K562 (cell line): Measurements from ENCODE around the gene SECISBP2. TPM values are rescaled to one million over a fixed set of nuclear protein-coding genes. Genes with fewer than 3 reads are reported as not detected.

Experiments
- ATAC-seq: fragments of 200-7000 bp; cut with Tn5 transposase; 3 replicates; pipeline ENCODE4 v1.9.1; 2020; ENCODE audit warnings: moderate library complexity
- BruUV-seq: library from RNA; stranded (reverse); fragments of 400-500 nt; replicated peaks from 2 replicates; lab custom pipeline; 2021; lab: Mats Ljungman, UMichigan
- CTCF ChIA-PET: fragments of 300-600 bp; formaldehyde crosslinking; extraction: SDS; loops from one replicate; lab custom pipeline; 2021; ENCODE audit warnings: low intra/inter-chr PET ratio; lab: Yijun Ruan, JAX
- POLR2A ChIA-PET: fragments of 300-600, 350-650 bp; sonication (Branson Sonifier 250); formaldehyde crosslinking; extraction: SDS; loops from one replicate; lab custom pipeline; 2021; ENCODE audit warnings: antibody characterized with exemption, inconsistent platforms; lab: Yijun Ruan, JAX
- DNase-seq, 4 experiments: peaks; one replicate each; pipeline versions ENCODE4 v3.0.0 to v3.0.0-alpha.2; 2011 to 2018; ENCODE audit warnings: low spot score in 3 of 4, mixed read lengths in 3 of 4; ENCODE audit errors: extremely low read depth in 1 of 4
- FAIRE-seq: peaks from 2 replicates; lab custom pipeline; 2011; peaks lifted over from hg19 to GRCh38; lab: Jason Lieb, UNC
- H2AFZ ChIP-seq: 2 replicates; pipeline ENCODE4 v1.6.0; 2011; ENCODE audit warnings: low read depth, low read length, control low read depth, inconsistent platforms
- H3K27ac ChIP-seq: fragments of 200-600 bp; 3 replicates; pipeline ENCODE4 v1.8.0; 2011; ENCODE audit warnings: low read depth, mild to moderate bottlenecking, control low read depth, inconsistent platforms, low read length, moderate library complexity, mixed read lengths; ENCODE audit errors: extremely low read depth
- H3K27me3 ChIP-seq, 2 experiments: fragments of 300-600 bp in 1 of 2; 2 replicates in 1 of 2; 3 replicates in 1 of 2; pipeline versions ENCODE4 v1.6.0 to v1.8.0; 2011; ENCODE audit warnings: inconsistent platforms in 2 of 2, low read length in 2 of 2, mild to moderate bottlenecking in 1 of 2, mixed read lengths in 1 of 2, moderate library complexity in 1 of 2; ENCODE audit not compliant: control insufficient read depth in 2 of 2, insufficient read depth in 2 of 2
- H3K36me3 ChIP-seq: fragments of 300-600 bp; 3 replicates; pipeline ENCODE4 v1.8.0; 2011; ENCODE audit warnings: mild to moderate bottlenecking, low read length, inconsistent platforms; ENCODE audit not compliant: control insufficient read depth, insufficient read depth
- H3K4me1 ChIP-seq, 2 experiments: fragments of 200-600 bp in 1 of 2; replicated peaks in 1 of 2; 2 replicates in 1 of 2; 3 replicates in 1 of 2; pipeline versions ENCODE4 v1.5.1 to v1.8.0; 2011; ENCODE audit warnings: inconsistent platforms in 2 of 2, low read length in 2 of 2, mild to moderate bottlenecking in 1 of 2, mixed read lengths in 1 of 2, moderate library complexity in 1 of 2; ENCODE audit not compliant: control insufficient read depth in 2 of 2, insufficient read depth in 2 of 2
- H3K4me2 ChIP-seq: 2 replicates; pipeline ENCODE4 v1.6.1; 2011; ENCODE audit warnings: low read length, control low read depth, inconsistent platforms, mixed read lengths; ENCODE audit not compliant: insufficient read depth
- H3K4me3 ChIP-seq: fragments of 200-600 bp; sonication (generic), shearing (Covaris generic); 2 replicates; pipeline ENCODE4 v1.5.1; 2016; ENCODE audit warnings: control low read depth, inconsistent platforms
- H3K79me2 ChIP-seq: fragments of 200-600 bp; 3 replicates; pipeline ENCODE4 v1.8.0; 2011; ENCODE audit warnings: low read length, inconsistent platforms; ENCODE audit not compliant: control insufficient read depth, insufficient read depth
- H3K9ac ChIP-seq, 2 experiments: 2 replicates each; pipeline versions ENCODE4 v1.6.0 to v1.6.1; 2011; ENCODE audit warnings: low read depth in 2 of 2, low read length in 2 of 2, control low read depth in 1 of 2, inconsistent platforms in 1 of 2, mild to moderate bottlenecking in 1 of 2, mixed read lengths in 1 of 2; ENCODE audit not compliant: insufficient read depth in 1 of 2
- H3K9me1 ChIP-seq: one replicate; pipeline ENCODE4 v1.6.0; 2011; ENCODE audit warnings: inconsistent platforms, mild to moderate bottlenecking, low read length, moderate library complexity; ENCODE audit not compliant: control insufficient read depth, insufficient read depth
- H3K9me3 ChIP-seq: replicated peaks from 2 replicates; pipeline ENCODE4 v1.5.1; 2011; ENCODE audit warnings: low read depth, low read length, inconsistent platforms; ENCODE audit not compliant: control insufficient read depth, insufficient read depth
- H4K20me1 ChIP-seq: replicated peaks from 2 replicates; pipeline ENCODE4 v1.6.1; 2011; ENCODE audit warnings: low read length, inconsistent platforms, mixed read lengths; ENCODE audit not compliant: control insufficient read depth, insufficient read depth
- HNRNPUL1 ChIP-seq: fragments of 200-400 bp; formaldehyde crosslinking; IDR thresholded peaks from 2 replicates; pipeline ENCODE4 v1.6.1; 2017; ENCODE audit warnings: low read length
- MEIS2 ChIP-seq: fragments of 450-650 bp; IDR thresholded peaks from 2 replicates; pipeline ENCODE4 v1.6.1; 2014; ENCODE audit warnings: mild to moderate bottlenecking; ENCODE audit not compliant: partially characterized antibody
- WGBS: fragments of 100-300 bp; shearing (Covaris generic); methylation state at CpG from one replicate; pipeline ENCODE4 v1.1.6; 2016; ENCODE audit warnings: low coverage, mixed read lengths; ENCODE audit not compliant: insufficient coverage; ENCODE audit errors: missing lambda C conversion rate; 5-methylcytosine and 5-hydroxymethylcytosine counted together
- in situ Hi-C: fragments of 300-500 bp; cut with MboI; formaldehyde crosslinking; loops from 4 replicates; pipeline ENCODE4 v1.15.0; 2018; ENCODE audit warnings: inconsistent platforms, mixed read lengths
- intact Hi-C: fragments of 100-400 bp; cut with micrococcal nuclease; formaldehyde crosslinking; loops from 2 replicates; pipeline ENCODE4 v1.14.2; 2022
- polyA plus RNA-seq, 8 experiments: library from polyadenylated mRNA; depleted of rRNA in 4 of 8; stranded (reverse) in 5 of 8; unstranded in 3 of 8; fragments of >200 nt; fragmentation: Nextera tagmentation in 2 of 8; fragmentation: Illumina TruSeq in 1 of 8; extraction: Ambion mirVana in 2 of 8; extraction: Trizol in 1 of 8; gene quantifications; 2 replicates each; pipeline versions ENCODE4 v1.2.1 to v1.2.3, GENCODE V29; 2011 to 2014; ENCODE audit warnings: inconsistent platforms in 1 of 8, missing spikeins in 1 of 8
- total RNA-seq, 7 experiments: library from RNA; depleted of rRNA in 6 of 7; stranded (reverse); fragments of >200 nt in 6 of 7; fragmentation: Illumina TruSeq in 2 of 7; extraction: Trizol in 2 of 7; gene quantifications; 2 replicates each; pipeline versions ENCODE4 v1.2.1 to v1.2.3, GENCODE V29; 2011 to 2021; ENCODE audit warnings: low replicate concordance in 1 of 7
- TF ChIP-seq, protein P1 (sequence below), 2 experiments: fragments of 450-650 bp in 1 of 2; sonication (generic) in 1 of 2; formaldehyde crosslinking in 1 of 2; IDR thresholded peaks; 2 replicates each; pipeline versions ENCODE4 v1.7.1 to v1.9.0; 2016 to 2022; ENCODE audit warnings: inconsistent platforms in 1 of 2, mild to moderate bottlenecking in 1 of 2, missing genetic modification reagents in 1 of 2

Gene SECISBP2
- total and polyA plus RNA-seq, 9 of the 15 experiments (the other 6 are each of a cell fraction or from before 2014, with no cell fraction given): 3.2 to 41.6 (median 26.1) TPM

DNA sequence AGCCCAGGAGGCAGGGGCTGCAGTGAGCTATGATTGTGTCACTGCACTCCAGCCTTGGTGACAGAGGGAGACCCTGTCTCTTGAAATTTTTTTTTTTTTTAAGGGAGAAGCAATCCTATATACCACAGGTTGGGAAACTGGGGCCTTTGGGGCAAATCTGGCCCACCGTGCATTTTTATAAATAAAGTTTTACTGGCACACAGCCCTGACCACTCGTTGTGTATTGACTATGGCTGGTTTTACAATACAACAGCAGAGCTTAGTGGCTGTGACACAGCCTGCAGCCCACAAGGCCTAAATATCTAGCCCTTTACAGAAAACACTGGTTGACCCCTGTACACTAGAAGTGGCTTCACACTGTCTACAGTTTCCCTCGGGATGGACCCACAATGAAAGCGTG, 58.0 kb downstream of the SECISBP2 start:
- H3K27ac ChIP-seq: no peak overlapping the region
- no TSS peak for BruUV-seq
- POLR2A ChIA-PET: interaction anchor here (0.6 to 0.7 kb wide), 2 partner anchors 8 to 34 kb away, joined by 3 to 5 read pairs; no protein-coding TSS in a partner anchor
- no peaks in the 10 kb centered on the region for H3K9me1 ChIP-seq
- H3K9ac ChIP-seq: no peak overlapping the region
- 28% methylated on average over 2 of the region's 4 CpGs for WGBS
- no peaks in the 10 kb centered on the region for H4K20me1 ChIP-seq
- H3K79me2 ChIP-seq: no peaks in the 10 kb centered on the region
- H3K9me3 ChIP-seq: no peaks in the 10 kb centered on the region
- H3K36me3 ChIP-seq: no peaks in the 10 kb centered on the region
- no peak overlapping the region for H3K4me3 ChIP-seq
- peaks cover 0 to 12% of the 10 kb centered on the region in 2 experiments; a peak in 2 of 5 replicates for H3K4me1 ChIP-seq
- TF ChIP-seq, protein P1, sequence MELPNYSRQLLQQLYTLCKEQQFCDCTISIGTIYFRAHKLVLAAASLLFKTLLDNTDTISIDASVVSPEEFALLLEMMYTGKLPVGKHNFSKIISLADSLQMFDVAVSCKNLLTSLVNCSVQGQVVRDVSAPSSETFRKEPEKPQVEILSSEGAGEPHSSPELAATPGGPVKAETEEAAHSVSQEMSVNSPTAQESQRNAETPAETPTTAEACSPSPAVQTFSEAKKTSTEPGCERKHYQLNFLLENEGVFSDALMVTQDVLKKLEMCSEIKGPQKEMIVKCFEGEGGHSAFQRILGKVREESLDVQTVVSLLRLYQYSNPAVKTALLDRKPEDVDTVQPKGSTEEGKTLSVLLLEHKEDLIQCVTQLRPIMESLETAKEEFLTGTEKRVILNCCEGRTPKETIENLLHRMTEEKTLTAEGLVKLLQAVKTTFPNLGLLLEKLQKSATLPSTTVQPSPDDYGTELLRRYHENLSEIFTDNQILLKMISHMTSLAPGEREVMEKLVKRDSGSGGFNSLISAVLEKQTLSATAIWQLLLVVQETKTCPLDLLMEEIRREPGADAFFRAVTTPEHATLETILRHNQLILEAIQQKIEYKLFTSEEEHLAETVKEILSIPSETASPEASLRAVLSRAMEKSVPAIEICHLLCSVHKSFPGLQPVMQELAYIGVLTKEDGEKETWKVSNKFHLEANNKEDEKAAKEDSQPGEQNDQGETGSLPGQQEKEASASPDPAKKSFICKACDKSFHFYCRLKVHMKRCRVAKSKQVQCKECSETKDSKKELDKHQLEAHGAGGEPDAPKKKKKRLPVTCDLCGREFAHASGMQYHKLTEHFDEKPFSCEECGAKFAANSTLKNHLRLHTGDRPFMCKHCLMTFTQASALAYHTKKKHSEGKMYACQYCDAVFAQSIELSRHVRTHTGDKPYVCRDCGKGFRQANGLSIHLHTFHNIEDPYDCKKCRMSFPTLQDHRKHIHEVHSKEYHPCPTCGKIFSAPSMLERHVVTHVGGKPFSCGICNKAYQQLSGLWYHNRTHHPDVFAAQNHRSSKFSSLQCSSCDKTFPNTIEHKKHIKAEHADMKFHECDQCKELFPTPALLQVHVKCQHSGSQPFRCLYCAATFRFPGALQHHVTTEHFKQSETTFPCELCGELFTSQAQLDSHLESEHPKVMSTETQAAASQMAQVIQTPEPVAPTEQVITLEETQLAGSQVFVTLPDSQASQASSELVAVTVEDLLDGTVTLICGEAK (IDR thresholded peaks at IDR 0.05): peak; percentile 73; the same call in 1 of the 2 replicates
- TF ChIP-seq, protein P1 (CRISPR knock-in tag; IDR thresholded peaks at IDR 0.05): 0 out of 2 replicates have a peak, but pooled peaks have one; percentile 16
- no peak for TF ChIP-seq HNRNPUL1
- TF ChIP-seq MEIS2: no peak
- H3K27me3 ChIP-seq: peaks cover 10 to 23% of the 10 kb centered on the region in 2 experiments
- CTCF ChIA-PET: no interaction called here
- in situ Hi-C loops (no loop called here), intact Hi-C loops (no loop called here)
- no peak for DNase-seq
- ATAC-seq: no peak
- no peak for FAIRE-seq
- H3K4me2 ChIP-seq: no peak overlapping the region
- no peak overlapping the region for H2AFZ ChIP-seq
